Activated naive CD8-positive, alpha-beta T cell (primary cell): ENCODE measurements around the gene LUC7L3.

Source experiments
- H3K27ac Mint-ChIP-seq: one replicate; pipeline ENCODE4 v1.8.0; 2021; ENCODE audit warnings: mixed read lengths
- H3K27me3 Mint-ChIP-seq: one replicate; pipeline ENCODE4 v1.8.0; 2021; ENCODE audit warnings: mixed read lengths
- H3K36me3 Mint-ChIP-seq: one replicate; pipeline ENCODE4 v1.8.0; 2021; ENCODE audit warnings: mixed read lengths
- H3K4me1 Mint-ChIP-seq: one replicate; pipeline ENCODE4 v1.8.0; 2021; ENCODE audit warnings: low read depth, mixed read lengths
- H3K4me3 Mint-ChIP-seq: one replicate; pipeline ENCODE4 v1.8.0; 2021; ENCODE audit warnings: mild to moderate bottlenecking, mixed read lengths
- H3K9me3 Mint-ChIP-seq: one replicate; pipeline ENCODE4 v1.8.0; 2021; ENCODE audit warnings: low read depth, mixed read lengths

LUC7L3 gene

DNA sequence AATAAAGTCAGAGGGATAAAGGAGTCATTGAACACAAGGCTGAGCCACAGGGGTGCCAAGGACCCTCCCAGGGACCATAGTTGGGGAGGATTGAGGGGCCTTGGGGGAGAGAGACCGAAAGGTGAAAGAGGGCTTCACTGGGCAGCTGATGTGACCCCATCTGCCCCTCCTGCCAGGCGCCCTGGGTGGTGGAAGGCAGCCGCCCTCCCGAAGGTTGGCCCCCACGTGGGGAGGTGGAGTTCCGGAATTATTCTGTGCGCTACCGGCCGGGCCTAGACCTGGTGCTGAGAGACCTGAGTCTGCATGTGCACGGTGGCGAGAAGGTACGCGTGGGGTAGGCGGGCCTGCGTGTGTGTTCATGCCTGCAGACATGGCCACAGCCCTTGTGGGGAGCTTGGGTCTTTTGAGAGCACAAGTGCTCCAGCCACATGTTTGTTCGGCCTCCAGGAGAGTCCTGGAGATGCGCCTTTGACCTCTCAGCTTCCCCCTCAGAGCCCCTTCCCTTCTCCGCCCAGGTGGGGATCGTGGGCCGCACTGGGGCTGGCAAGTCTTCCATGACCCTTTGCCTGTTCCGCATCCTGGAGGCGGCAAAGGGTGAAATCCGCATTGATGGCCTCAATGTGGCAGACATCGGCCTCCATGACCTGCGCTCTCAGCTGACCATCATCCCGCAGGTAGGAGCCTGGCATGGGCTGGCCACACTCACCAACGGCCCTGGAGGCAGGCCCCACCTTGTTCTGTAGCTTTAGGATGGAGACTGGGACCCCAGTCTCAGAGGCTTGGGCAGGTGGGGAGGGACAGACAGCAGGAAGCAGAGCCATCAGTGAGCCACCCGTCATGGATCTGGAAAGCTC, 35.7 kb upstream of the LUC7L3 start:
- Mint-ChIP-seq H3K4me3 (no peak overlapping the region), H3K27ac (no peak overlapping the region), H3K27me3 (peaks cover 5% of the 10 kb centered on the region), H3K9me3 (no peaks in the 10 kb centered on the region), H3K4me1 (no peaks in the 10 kb centered on the region), H3K36me3 (peaks cover 3% of the 10 kb centered on the region)

DNA sequence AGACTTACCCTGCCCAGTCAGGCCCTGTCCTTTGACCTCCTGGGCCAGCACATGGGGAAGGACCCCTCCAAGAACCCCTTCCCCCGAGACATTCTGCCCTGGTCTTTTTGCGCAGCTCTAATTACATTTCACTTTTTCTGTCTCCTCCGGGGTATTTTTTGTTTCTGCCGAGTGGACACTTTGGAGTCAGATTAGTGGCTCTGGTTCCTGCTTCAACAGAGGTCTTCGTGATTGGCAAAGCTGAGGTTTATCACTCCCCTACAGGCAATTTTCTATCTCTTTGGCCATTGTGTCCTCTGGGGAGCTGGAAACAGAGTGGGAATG, 35.2 kb upstream of the LUC7L3 start:
- Mint-ChIP-seq H3K4me1 (no peaks in the 10 kb centered on the region), H3K27ac (no peak overlapping the region), H3K27me3 (peaks cover 5% of the 10 kb centered on the region), H3K36me3 (peaks cover 3% of the 10 kb centered on the region), H3K4me3 (no peak overlapping the region), H3K9me3 (no peaks in the 10 kb centered on the region)

DNA sequence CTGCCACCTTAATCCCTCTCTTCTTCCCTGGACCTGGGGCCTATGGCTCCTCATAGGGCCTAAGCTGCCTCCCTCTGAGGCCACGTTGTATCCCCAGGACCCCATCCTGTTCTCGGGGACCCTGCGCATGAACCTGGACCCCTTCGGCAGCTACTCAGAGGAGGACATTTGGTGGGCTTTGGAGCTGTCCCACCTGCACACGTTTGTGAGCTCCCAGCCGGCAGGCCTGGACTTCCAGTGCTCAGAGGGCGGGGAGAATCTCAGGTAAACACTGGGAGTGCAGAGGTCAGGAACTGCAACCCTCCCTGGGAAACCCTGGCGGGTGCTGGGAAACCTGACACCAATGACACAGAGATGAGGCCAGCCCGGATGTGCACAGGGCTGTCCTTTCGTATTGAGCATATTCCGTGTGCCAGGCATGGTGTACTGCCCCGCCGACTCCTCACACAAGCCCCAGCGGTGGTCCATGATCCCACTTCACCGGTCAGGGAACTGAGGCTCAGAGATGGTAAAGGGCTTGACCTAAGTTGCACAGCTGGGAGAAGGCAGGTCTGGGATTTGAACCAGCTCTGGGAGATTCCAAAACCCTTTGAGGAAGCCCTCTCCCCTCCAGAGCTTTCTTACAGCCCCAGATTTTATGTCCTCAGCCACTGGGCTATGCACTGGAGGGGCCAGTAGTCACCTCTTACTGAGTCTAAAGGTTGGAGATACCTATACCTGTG, 34.6 kb upstream of the LUC7L3 start:
- no peaks in the 10 kb centered on the region for H3K4me1 Mint-ChIP-seq
- no peak overlapping the region for H3K4me3 Mint-ChIP-seq
- no peaks in the 10 kb centered on the region for H3K9me3 Mint-ChIP-seq
- peaks cover 5% of the 10 kb centered on the region for H3K27me3 Mint-ChIP-seq
- peaks cover 3% of the 10 kb centered on the region for H3K36me3 Mint-ChIP-seq
- no peak overlapping the region for H3K27ac Mint-ChIP-seq

DNA sequence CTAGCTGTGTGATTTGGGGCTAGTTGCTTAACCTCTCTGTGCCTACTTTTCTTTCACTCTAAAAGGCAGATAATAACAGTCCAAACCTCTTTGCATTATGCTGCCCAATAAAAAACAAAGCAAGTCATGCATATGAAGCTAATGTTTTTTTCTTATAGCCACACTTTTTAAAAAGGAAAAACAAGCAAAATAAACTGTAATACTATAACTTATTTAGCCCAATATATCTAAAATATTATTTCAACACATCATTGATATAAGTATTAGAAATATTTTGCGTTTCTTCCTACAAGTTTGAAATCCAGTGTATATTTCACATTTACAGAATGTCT, 34.1 kb upstream of the LUC7L3 start:
- Mint-ChIP-seq H3K9me3 (no peaks in the 10 kb centered on the region), H3K36me3 (peaks cover 2% of the 10 kb centered on the region), H3K4me3 (no peak overlapping the region), H3K4me1 (no peaks in the 10 kb centered on the region), H3K27ac (no peak overlapping the region), H3K27me3 (peaks cover 5% of the 10 kb centered on the region)

DNA sequence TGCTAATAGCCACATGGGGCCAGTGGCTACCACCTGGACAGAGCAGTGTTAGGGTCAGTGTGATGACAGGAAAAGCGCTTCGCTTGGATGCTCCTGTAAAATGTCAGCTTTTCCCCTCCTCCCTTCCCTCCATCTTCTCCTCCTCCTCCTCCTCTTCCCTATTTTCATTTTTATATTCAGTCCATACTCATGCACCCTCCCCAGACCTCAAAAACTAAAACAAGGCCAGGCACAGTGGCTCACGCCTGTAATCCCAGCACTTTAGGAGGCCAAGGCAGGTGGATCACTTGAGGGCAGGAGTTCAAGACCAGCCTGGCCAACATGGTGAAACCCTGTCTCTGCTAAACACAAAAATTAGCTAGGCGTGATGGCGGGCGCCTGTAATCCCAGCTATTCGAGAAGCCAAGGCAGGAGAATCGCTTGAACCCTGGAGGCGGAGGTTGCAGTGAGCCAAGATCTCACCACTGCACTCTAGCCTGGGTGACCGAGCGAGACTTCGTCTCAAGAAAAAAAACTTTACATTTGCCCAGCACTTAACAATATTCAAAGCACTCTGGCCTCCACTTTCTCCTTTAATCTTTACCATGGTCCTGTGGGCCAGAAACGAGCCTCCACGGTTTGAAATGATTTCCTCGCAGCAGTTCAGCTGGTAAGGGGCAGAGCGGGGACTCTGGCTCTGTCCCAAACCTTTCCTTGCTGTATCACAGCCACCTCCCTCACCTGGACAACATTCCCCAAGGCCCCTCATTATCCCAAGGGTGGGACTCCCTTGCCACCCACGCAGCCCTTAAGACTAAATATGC, 33.5 kb upstream of the LUC7L3 start:
- peaks cover 2% of the 10 kb centered on the region for H3K27me3 Mint-ChIP-seq
- H3K4me1 Mint-ChIP-seq = no peaks in the 10 kb centered on the region
- no peaks in the 10 kb centered on the region for H3K9me3 Mint-ChIP-seq
- no peak overlapping the region for H3K27ac Mint-ChIP-seq
- no peak overlapping the region for H3K4me3 Mint-ChIP-seq
- no peaks in the 10 kb centered on the region for H3K36me3 Mint-ChIP-seq

DNA sequence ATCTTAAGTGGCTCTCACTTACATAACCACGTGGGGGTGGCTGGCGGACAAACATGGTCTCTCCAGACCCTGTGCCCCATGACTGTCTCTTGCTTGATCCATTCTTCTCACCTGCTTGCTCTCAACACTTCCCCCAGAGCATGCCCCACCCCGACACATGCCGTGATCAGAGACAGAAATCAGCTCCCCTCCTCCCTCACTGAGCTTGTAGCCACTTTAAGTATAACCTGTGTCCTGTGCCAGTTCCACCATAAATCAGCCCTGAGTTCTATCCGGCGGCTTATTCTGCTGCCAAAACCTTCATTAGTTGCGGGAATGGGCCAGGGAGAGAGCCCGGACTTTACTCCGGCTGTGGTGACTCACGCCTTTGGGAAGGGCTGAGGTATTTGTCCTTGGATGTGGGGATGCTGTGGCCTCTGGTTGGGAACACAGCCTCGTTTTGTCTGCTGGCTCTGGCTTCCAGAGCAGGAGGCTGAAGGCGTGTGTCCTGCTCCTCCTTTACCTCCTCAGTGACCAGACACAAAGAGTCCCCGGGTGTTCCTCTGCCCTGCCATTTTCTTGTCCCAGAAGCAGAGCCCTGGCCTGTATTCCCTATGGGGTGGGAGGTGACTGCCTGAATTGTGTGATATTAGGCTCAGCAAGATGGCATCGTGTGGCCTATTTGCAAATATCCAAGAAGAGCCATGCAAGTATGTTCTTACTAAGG, 32.8 kb upstream of the LUC7L3 start:
- H3K9me3 Mint-ChIP-seq = no peaks in the 10 kb centered on the region
- no peak overlapping the region for H3K4me3 Mint-ChIP-seq
- no peaks in the 10 kb centered on the region for H3K4me1 Mint-ChIP-seq
- no peak overlapping the region for H3K27ac Mint-ChIP-seq
- H3K27me3 Mint-ChIP-seq = no peaks in the 10 kb centered on the region
- H3K36me3 Mint-ChIP-seq = no peaks in the 10 kb centered on the region

DNA sequence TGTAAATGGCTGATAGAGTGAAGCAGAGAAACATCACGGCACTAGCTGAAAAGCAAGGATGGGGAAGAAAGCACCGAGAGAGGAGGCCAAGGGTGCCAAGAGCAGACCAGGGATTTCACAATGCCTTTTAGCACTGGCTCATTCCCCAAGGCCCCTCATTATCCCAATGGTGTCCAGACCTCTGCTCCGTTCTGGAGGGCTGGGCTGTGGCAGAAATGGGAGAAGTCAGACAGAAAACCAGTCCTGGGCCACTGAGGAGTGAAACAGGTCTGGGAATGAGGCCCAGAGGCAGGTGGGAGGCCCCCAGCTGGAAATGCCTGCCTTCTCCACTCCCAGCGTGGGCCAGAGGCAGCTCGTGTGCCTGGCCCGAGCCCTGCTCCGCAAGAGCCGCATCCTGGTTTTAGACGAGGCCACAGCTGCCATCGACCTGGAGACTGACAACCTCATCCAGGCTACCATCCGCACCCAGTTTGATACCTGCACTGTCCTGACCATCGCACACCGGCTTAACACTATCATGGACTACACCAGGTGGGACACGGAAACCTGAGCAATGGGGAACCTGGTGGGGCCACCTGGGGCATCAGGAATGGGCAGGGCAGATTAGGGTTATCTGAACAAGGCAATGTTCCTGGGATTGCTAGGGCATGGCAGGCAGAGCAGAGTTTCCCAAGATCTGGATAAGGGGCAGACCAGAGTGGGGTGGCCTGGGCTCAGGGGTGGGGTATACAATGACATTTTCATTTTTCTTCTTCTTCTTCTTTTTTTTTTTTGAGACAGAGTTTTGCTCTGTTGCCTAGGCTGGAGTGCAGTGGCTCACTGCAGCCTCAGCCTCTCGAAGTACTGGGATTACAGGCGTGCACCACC, 32.0 kb upstream of the LUC7L3 start:
- Mint-ChIP-seq H3K27me3 (no peaks in the 10 kb centered on the region), H3K4me3 (no peak overlapping the region), H3K27ac (no peak overlapping the region), H3K36me3 (no peaks in the 10 kb centered on the region), H3K4me1 (no peaks in the 10 kb centered on the region), H3K9me3 (no peaks in the 10 kb centered on the region)

DNA sequence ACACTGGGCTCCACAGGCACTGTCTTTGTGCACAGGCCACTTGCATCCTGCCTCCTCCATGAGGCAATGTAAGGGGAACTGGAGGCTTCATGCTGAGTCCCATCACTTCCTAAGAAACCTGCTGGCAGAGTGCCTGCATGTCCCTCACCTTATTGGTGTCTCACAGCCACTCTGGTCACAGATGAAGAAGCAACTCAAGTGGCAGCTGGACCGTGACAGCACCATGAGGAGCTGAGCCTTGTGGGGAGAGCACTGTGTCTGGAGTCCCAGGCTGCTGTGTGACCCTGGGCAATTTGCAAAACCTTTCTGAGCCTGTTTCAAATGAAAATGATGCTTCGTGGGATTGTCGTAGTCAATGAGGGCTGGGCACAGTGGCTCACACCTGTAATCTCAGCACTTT, 31.2 kb upstream of the LUC7L3 start:
- no peaks in the 10 kb centered on the region for H3K27me3 Mint-ChIP-seq
- H3K4me3 Mint-ChIP-seq = no peak overlapping the region
- H3K9me3 Mint-ChIP-seq = no peaks in the 10 kb centered on the region
- no peaks in the 10 kb centered on the region for H3K36me3 Mint-ChIP-seq
- H3K4me1 Mint-ChIP-seq = no peaks in the 10 kb centered on the region
- H3K27ac Mint-ChIP-seq = no peak overlapping the region

DNA sequence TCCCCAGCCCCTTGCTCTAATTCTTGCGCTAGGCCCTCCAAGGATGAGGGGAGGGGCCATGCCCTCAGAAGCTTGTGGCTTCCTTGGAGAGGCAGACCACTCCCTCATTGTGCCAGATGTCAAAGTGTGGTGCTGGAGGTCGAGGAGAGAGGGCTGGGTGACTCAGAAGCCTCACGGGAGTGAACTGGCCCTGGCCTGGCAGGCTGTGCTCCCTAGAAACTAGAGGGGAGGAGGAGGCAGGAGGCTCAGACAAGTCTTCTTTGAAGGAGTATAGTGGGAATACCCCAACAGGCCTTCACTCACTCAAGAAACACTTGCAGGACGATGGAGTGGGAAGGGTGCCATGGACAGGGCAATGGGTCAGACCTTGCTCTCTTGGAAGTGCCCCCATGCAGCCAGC, 30.2 kb upstream of the LUC7L3 start:
- Mint-ChIP-seq H3K27ac (no peak overlapping the region), H3K27me3 (no peaks in the 10 kb centered on the region), H3K4me1 (no peaks in the 10 kb centered on the region), H3K9me3 (no peaks in the 10 kb centered on the region), H3K4me3 (no peak overlapping the region), H3K36me3 (no peaks in the 10 kb centered on the region)

DNA sequence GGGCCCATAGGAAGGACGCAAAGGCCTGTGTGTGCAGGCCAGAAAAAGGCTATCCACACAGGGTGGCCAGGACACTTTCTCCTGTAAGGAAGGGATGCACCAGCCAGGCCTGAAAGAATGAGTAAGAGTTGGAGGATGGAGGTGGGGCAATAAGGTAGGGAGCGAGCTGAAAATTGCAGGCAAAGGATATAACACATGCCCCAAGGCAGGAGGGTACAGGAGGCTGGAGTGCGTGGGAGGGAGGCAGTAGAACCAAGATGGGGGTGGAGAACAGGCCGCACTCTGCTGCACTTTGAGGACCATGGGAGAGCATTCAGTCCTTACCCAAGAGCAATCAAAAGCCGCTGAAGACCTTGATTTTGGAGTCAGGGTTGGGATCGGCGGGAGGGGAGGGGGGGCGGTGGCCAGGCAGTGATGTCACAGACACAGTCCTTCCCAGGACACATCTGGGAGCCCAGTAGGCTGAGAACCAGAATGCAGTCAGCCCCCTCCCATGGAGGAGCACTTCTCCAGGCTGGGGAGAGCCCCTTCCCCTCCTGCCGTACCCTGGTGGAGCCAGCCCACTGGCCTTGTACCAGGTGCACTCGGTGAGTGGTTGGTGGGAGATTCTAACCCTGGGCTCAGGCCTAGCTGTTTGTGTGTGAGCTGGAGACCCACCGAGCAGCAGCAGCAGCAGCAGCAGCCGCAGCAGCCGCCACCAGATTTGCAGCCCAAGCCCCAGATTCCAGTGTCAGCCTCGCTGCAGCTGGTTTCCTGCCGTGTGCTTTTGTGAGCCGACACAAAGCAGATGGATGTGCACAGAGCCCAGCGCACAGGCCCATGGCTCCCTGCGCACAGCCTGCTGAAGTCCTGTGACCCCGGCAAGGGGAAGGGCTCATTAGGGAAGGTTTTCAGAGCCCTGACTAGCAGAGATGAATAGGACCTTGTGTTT, 29.2 kb upstream of the LUC7L3 start:
- Mint-ChIP-seq H3K27me3 (no peaks in the 10 kb centered on the region), H3K36me3 (peaks cover 2% of the 10 kb centered on the region), H3K9me3 (no peaks in the 10 kb centered on the region), H3K4me1 (no peaks in the 10 kb centered on the region), H3K4me3 (no peak overlapping the region), H3K27ac (no peak overlapping the region)

DNA sequence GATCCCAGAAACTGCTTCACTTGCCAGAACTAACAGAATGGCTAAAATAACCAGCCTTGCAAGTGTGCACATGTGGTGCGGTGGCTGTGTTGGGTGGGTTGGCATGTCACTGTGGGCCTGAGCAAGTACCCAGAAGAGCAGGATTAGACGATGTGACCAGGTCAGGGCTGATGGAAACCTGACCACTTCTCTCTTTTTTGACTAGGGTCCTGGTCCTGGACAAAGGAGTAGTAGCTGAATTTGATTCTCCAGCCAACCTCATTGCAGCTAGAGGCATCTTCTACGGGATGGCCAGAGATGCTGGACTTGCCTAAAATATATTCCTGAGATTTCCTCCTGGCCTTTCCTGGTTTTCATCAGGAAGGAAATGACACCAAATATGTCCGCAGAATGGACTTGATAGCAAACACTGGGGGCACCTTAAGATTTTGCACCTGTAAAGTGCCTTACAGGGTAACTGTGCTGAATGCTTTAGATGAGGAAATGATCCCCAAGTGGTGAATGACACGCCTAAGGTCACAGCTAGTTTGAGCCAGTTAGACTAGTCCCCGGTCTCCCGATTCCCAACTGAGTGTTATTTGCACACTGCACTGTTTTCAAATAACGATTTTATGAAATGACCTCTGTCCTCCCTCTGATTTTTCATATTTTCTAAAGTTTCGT, 28.4 kb upstream of the LUC7L3 start:
- H3K9me3 Mint-ChIP-seq = no peaks in the 10 kb centered on the region
- no peaks in the 10 kb centered on the region for H3K27me3 Mint-ChIP-seq
- H3K4me3 Mint-ChIP-seq = no peak overlapping the region
- no peaks in the 10 kb centered on the region for H3K4me1 Mint-ChIP-seq
- H3K36me3 Mint-ChIP-seq = peaks cover 2% of the 10 kb centered on the region
- no peak overlapping the region for H3K27ac Mint-ChIP-seq

DNA sequence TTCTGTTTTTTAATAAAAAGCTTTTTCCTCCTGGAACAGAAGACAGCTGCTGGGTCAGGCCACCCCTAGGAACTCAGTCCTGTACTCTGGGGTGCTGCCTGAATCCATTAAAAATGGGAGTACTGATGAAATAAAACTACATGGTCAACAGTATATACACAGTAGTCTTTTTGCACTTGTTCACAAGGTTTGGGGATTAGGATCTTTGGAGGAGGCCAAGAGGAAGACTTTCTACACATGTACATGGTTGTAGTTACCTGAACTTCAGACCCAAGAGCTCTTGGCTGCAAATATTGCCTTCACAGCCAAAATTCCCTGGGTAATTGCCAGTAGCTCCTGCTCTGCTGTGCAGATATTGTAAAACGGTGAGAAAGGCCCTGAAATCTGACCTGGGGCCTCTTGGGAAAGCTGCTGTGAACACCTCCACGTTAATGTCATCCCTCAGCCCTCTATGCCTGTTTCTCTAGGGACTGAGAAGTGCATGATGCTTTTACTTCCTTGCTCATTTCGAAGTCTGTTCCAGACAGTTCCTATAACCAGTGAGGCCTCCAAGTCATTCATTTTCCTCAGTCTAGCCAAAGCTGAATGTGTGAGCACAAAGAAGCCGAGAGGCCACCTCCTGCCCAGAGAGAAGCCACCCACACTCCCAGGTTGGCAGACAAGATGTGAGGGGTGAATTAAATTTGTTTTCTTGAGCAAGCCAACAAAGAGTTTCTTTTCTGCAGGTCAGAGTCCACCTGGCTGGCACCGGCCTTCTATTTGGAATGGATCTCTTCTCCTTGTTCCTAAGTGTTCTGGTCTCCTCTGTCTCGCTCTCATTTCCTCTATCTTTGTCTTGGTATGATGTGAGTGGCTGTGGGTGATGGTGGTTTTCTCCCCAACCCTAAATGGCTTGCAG, 27.6 kb upstream of the LUC7L3 start:
- Mint-ChIP-seq H3K27ac (no peak overlapping the region), H3K36me3 (peaks cover 2% of the 10 kb centered on the region), H3K9me3 (no peaks in the 10 kb centered on the region), H3K27me3 (no peaks in the 10 kb centered on the region), H3K4me1 (no peaks in the 10 kb centered on the region), H3K4me3 (no peak overlapping the region)
